Skeletal muscle satellite cell (primary cell): ENCODE results near the gene RWDD3.

Experiments used
- H3K27me3 ChIP-seq: 2 replicates; pipeline ENCODE4 v1.7.0; 2013; ENCODE audit warnings: low read length; ENCODE audit not compliant: control insufficient read depth, insufficient read depth
- H3K36me3 ChIP-seq: 2 replicates; pipeline ENCODE4 v1.7.0; 2013; ENCODE audit warnings: mild to moderate bottlenecking, control low read depth, low read length; ENCODE audit not compliant: insufficient read depth
- H3K4me1 ChIP-seq: 2 replicates; pipeline ENCODE4 v1.7.0; 2013; ENCODE audit warnings: low read length; ENCODE audit not compliant: control insufficient read depth, insufficient read depth
- H3K4me2 ChIP-seq: 2 replicates; pipeline ENCODE4 v1.7.0; 2013; ENCODE audit warnings: mild to moderate bottlenecking, low read length
- H3K4me3 ChIP-seq: 2 replicates; pipeline ENCODE4 v1.7.0; 2013; ENCODE audit warnings: low read length
- H3K9ac ChIP-seq: 2 replicates; pipeline ENCODE4 v1.7.0; 2013; ENCODE audit warnings: mild to moderate bottlenecking, low read depth, low read length, moderate library complexity
- H3K9me3 ChIP-seq: replicated peaks from 2 replicates; pipeline ENCODE4 v1.7.0; 2013; ENCODE audit warnings: mild to moderate bottlenecking, control low read depth, low read length

Gene RWDD3

DNA sequence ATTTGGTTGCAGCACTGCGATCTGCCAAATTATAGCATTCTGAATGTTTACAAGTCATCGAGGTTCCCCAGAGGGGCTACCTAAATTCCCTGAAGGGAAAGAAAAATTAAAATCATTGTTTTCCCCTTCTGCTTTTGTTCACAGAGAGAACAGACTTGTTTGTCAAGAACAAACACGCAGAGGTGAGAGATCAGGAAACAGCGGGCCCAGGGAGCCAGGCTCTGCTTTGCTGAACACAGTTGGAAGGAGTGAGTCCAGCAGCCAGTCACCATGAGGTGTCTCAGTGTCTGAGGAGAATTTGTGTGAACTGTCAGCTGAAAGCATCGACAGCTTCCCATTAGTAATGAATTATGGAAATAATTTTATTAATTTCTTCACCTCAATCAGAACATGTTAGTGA, 52.5 kb downstream of the RWDD3 start:
- Histone ChIP-seq H3K9ac (no peak overlapping the region), H3K4me3 (no peak overlapping the region), H3K36me3 (no peaks in the 10 kb centered on the region), H3K4me1 (no peaks in the 10 kb centered on the region), H3K9me3 (no peaks in the 10 kb centered on the region), H3K27me3 (peaks cover 5% of the 10 kb centered on the region), H3K4me2 (no peak overlapping the region)

- H3K4me2 ChIP-seq = no peak overlapping the region
- H3K9me3 ChIP-seq = no peaks in the 10 kb centered on the region
- H3K4me3 ChIP-seq = no peak overlapping the region
- peaks cover 5% of the 10 kb centered on the region for H3K27me3 ChIP-seq
- H3K4me1 ChIP-seq = no peaks in the 10 kb centered on the region
- no peaks in the 10 kb centered on the region for H3K36me3 ChIP-seq
- no peak overlapping the region for H3K9ac ChIP-seq
These were observed 53.1 kb downstream of the RWDD3 start for GRCh38 chr1:95287081-95287480.

GRCh38 chr1:95287825-95288224, 53.8 kb downstream of the RWDD3 start:
- Histone ChIP-seq H3K4me2 (no peak overlapping the region), H3K27me3 (peaks cover 5% of the 10 kb centered on the region), H3K9ac (no peak overlapping the region), H3K9me3 (no peaks in the 10 kb centered on the region), H3K4me3 (no peak overlapping the region), H3K4me1 (no peaks in the 10 kb centered on the region), H3K36me3 (no peaks in the 10 kb centered on the region)
